Right lobe of liver (tissue), 6 donors: ENCODE data around the gene NRSN2. TPM values are rescaled to one million over a fixed set of nuclear protein-coding genes. Genes with fewer than 3 reads are reported as not detected.

Experiments used
- ATAC-seq, 4 donors: fragments of 200-7000 bp; cut with Tn5 transposase; one replicate each; pipeline ENCODE4 v1.9.1; 2020; ENCODE audit warnings: mild to moderate bottlenecking in 4 of 4, moderate library complexity in 4 of 4
- DNase-seq, 3 donors: peaks; one replicate each; pipeline ENCODE4 v3.0.0-alpha.2; 2020
- H3K27ac ChIP-seq, 3 donors: fragments of 200-600 bp; one replicate each; pipeline ENCODE4 v1.8.0; 2022
- H3K27me3 ChIP-seq, 2 donors: fragments of 200-600 bp; one replicate each; pipeline ENCODE4 v1.8.0; 2022
- H3K36me3 ChIP-seq, 4 donors: fragments of 200-600 bp; sonication (generic) in 1 of 4; one replicate each; pipeline versions ENCODE4 v1.5.1 to v1.8.0; 2017 to 2022; ENCODE audit warnings: control low read depth in 1 of 4
- H3K4me1 ChIP-seq, 4 donors: fragments of 200-600 bp; sonication (generic) in 1 of 4; one replicate each; pipeline versions ENCODE4 v1.5.1 to v1.8.0; 2017 to 2022; ENCODE audit warnings: control low read depth in 1 of 4
- H3K4me3 ChIP-seq, 3 donors: fragments of 200-600 bp; one replicate each; pipeline ENCODE4 v1.8.0; 2022
- H3K9me3 ChIP-seq, 4 donors: fragments of 200-600 bp; sonication (generic) in 1 of 4; one replicate each; pipeline versions ENCODE4 v1.5.1 to v1.8.0; 2017 to 2022; ENCODE audit warnings: control low read depth in 1 of 4
- POLR2A ChIP-seq: fragments of 450-650 bp; IDR thresholded peaks from one replicate; pipeline ENCODE4 v1.6.1; 2017; ENCODE audit warnings: antibody characterized with exemption, mild to moderate bottlenecking
- WGBS: methylation state at CpG from one replicate; pipeline ENCODE4 v1.1.6; 2018; ENCODE audit warnings: low coverage, low lambda C conversion rate; ENCODE audit not compliant: insufficient coverage; ENCODE audit errors: missing lambda C conversion rate; 5-methylcytosine and 5-hydroxymethylcytosine counted together
- intact Hi-C, 2 donors: fragments of 100-400 bp; cut with DNase I; formaldehyde crosslinking; loops; one replicate each; pipeline versions ENCODE4 v1.11.2 to v1.14.1; 2022
- total RNA-seq, 6 experiments: library from RNA; depleted of rRNA in 2 of 6; stranded (reverse); fragments of >200 nt in 2 of 6; fragmentation: NEBNext Ultra II Directional in 3 of 6; extraction: Animal tissue kit (Norgen Biotek cat#: 25700) in 3 of 6; gene quantifications; one replicate each; pipeline versions ENCODE4 v1.1.0 to v1.2.4, GENCODE V29; 2016 to 2023
- TF ChIP-seq, protein P1 (sequence below), 4 donors: fragments of 200-600 bp in 3 of 4; fragments of 450-650 bp in 1 of 4; IDR thresholded peaks; one replicate each; pipeline versions ENCODE4 v1.5.1 to v1.8.0; 2016 to 2022; ENCODE audit warnings: antibody characterized with exemption in 4 of 4, mild to moderate bottlenecking in 2 of 4
- donor health status: DM: no; HTN: yes; CAD: no.
- donor health status: DM: no; HTN: no; CAD: no.
- donor health status: DM: no; HTN: no; CAD: no.
- donor health status: DM: no; HTN: yes; CAD: no.
- donor health status: DM: no; HTN: yes; CAD: no.

NRSN2 gene
- total RNA-seq, 6 experiments from 2014 or later = 1.3 to 4.1 (median 1.9) TPM

DNA sequence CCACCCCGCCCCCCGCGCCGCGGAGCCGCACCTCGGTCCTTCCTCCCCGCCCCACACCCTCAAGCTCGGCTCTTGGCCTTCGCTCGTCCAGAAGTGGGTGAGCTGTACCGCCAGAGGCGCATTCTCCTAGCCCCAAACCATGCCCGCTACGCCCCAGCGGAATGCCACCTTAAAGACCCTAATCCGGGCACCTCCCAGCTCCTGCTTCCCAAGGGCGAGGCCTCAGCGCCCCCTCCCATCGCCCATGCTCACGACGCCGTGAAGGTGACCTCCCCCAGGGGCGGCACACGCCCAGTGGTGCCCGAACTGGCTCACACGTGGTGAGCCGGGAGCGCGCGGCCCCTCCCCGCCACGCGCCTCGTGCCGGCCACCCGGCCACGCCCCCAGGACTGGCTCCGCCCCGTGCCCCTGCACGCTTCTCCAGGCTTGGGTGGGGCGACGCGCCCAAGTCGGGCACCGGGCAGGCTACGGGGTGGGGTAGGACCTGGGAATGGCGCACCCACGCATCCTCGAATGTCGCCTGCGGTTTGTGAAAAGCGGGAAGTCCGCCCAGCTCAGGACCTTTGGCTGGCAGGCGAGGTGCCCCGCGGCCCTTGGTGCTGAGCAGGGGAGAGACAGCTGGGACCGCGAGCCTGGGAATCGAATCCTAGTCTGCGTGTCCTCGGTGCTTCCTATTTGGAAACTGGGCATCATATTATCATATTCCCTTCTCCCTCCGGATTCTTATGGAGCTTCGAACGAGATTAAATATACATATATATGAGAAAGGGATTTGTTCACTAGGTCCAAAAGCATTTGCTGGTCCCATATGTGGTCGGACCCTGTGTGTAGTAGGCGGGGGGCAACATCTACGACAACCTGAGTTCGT is 22.5 kb upstream of the NRSN2 start:
- peak overlapping the region; percentile 65 to 69 (median 68) for H3K4me3 ChIP-seq
- intact Hi-C loops = no loop called here
- peak overlapping the region; percentile 47 to 88 (median 73) for H3K27ac ChIP-seq
- 0% methylated on average over 22 of the region's 69 CpGs for WGBS
- no peaks in the 10 kb centered on the region for H3K36me3 ChIP-seq
- ATAC-seq (peak; percentile 70 to 87 (median 81)), DNase-seq (peak; percentile 93 to 95 (median 93))
- H3K27me3 ChIP-seq = no peaks in the 10 kb centered on the region
- no peaks in the 10 kb centered on the region for H3K9me3 ChIP-seq
- peaks cover 0 to 7% (median 0%) of the 10 kb centered on the region in 4 donors for H3K4me1 ChIP-seq
- TF ChIP-seq POLR2A = peak; percentile 41
- TF ChIP-seq, protein P1, sequence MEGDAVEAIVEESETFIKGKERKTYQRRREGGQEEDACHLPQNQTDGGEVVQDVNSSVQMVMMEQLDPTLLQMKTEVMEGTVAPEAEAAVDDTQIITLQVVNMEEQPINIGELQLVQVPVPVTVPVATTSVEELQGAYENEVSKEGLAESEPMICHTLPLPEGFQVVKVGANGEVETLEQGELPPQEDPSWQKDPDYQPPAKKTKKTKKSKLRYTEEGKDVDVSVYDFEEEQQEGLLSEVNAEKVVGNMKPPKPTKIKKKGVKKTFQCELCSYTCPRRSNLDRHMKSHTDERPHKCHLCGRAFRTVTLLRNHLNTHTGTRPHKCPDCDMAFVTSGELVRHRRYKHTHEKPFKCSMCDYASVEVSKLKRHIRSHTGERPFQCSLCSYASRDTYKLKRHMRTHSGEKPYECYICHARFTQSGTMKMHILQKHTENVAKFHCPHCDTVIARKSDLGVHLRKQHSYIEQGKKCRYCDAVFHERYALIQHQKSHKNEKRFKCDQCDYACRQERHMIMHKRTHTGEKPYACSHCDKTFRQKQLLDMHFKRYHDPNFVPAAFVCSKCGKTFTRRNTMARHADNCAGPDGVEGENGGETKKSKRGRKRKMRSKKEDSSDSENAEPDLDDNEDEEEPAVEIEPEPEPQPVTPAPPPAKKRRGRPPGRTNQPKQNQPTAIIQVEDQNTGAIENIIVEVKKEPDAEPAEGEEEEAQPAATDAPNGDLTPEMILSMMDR (IDR thresholded peaks at IDR 0.05) = peak; percentile 10 to 19 (median 13)

DNA sequence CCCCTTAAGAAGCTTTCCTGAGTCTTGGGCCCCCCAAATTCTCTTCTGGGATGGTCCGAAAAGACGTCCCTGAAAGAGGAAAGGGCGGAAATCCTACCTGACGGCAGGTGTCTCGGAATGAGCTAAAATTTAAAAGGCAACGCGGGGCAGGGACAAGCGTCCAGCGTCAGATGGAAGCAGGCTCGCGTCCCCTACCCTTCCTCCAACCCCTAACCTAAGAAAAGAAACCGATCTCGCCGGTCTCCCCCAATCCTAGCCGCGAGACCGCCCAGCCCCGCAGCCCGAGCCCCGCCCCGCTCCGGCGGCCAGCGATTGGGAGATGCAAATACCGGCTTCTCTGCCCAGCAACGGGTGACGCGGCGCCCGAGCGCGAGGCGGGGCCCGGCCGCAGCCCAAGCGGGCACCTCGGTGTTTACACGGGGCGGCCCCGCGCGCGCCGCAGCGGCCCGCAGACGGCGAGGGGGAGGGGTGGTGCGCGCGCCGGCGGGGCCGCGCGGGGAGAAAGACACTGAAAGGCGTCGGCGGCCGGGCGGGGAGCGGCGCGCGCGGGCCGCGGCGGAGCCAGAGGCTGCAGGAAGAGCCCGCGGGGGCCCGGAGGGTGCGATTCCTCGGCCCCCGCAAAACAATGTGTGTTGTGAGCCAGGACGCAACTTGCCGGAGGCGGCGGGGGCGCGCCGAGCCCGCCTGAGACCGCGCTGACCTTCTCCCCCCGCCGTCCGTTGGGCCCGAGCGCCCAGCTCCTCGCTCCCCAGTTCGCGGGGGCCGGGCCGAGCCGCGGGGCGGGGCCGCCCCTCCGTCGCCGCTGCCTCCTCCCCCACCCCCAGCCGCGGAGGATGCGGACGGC is 21.6 kb upstream of the NRSN2 start, which contains the start of gene SOX12:
Gene SOX12 (plus strand): TSS at position 508 of the 844 bp plus-strand sequence. CDS start 373 bp downstream, outside the sequence.
- peak; percentile 98 to 99 (median 98) for DNase-seq
- TF ChIP-seq, protein P1 (IDR thresholded peaks at IDR 0.05) = no peak
- TF ChIP-seq POLR2A = peak; percentile 64
- WGBS = 0% methylated on average over 14 of the region's 106 CpGs
- Histone ChIP-seq H3K4me1 (peaks cover 0 to 7% (median 0%) of the 10 kb centered on the region in 4 donors), H3K4me3 (peak within 1 kb of the TSS; percentile 65 to 69 (median 68)), H3K27ac (peak within 1 kb of the TSS; percentile 69 to 88 (median 81)), H3K27me3 (no peaks in the 10 kb centered on the region), H3K9me3 (no peaks in the 10 kb centered on the region), H3K36me3 (no peaks in the 10 kb centered on the region)
- ATAC-seq = peak; percentile 74 to 86 (median 82)
- intact Hi-C loops = no loop called here

DNA sequence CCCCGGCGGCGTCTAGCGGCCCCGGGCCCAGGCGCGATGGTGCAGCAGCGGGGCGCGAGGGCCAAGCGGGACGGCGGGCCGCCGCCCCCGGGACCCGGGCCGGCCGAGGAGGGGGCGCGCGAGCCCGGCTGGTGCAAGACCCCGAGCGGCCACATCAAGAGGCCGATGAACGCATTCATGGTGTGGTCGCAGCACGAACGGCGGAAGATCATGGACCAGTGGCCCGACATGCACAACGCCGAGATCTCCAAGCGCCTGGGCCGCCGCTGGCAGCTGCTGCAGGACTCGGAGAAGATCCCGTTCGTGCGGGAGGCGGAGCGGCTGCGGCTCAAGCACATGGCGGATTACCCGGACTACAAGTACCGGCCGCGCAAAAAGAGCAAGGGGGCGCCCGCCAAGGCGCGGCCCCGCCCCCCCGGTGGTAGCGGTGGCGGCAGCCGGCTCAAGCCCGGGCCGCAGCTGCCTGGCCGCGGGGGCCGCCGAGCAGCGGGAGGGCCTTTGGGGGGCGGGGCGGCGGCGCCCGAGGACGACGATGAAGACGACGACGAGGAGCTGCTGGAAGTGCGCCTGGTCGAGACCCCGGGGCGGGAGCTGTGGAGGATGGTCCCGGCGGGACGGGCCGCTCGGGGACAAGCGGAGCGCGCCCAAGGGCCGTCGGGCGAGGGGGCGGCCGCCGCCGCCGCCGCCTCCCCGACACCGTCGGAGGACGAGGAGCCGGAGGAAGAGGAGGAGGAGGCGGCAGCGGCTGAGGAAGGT is 20.8 kb upstream of the NRSN2 start:
- Histone ChIP-seq H3K36me3 (no peaks in the 10 kb centered on the region), H3K9me3 (no peaks in the 10 kb centered on the region), H3K4me1 (peaks cover 0 to 7% (median 0%) of the 10 kb centered on the region in 4 donors), H3K27me3 (no peaks in the 10 kb centered on the region), H3K4me3 (peak overlapping the region; percentile 62 to 69 (median 68)), H3K27ac (peak overlapping the region; percentile 31 to 88 (median 51))
- WGBS = 0% methylated on average over 5 of the region's 103 CpGs
- ATAC-seq (no peak), DNase-seq (peak; percentile 61 to 72 (median 70))
- intact Hi-C loops = no loop called here
- no peak for TF ChIP-seq POLR2A
- TF ChIP-seq, protein P1 (IDR thresholded peaks at IDR 0.05) = no peak

DNA sequence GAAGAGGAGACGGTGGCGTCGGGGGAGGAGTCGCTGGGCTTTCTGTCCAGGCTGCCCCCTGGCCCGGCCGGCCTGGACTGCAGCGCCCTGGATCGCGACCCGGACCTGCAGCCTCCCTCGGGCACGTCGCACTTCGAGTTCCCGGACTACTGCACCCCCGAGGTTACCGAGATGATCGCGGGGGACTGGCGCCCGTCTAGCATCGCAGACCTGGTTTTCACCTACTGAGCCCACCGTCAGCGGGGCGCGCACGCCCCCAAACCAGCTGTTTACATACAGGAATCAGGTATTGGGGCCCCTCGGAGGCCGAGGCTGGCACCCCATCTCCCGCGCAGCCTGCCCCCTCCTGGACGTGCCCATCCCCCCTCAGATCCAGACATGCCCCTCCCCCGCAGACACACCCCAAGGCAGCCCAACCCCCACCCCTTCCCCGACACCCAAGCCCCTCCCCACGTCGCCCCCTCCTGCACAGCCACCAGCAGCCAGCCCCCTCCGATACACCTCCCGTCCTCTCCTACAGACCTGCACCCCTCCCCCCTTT is 20.2 kb upstream of the NRSN2 start:
- H3K4me1 ChIP-seq = peaks cover 0 to 7% (median 0%) of the 10 kb centered on the region in 4 donors
- no peaks in the 10 kb centered on the region for H3K36me3 ChIP-seq
- H3K9me3 ChIP-seq = no peaks in the 10 kb centered on the region
- no peak for ATAC-seq
- peak overlapping the region; percentile 31 to 88 (median 51) for H3K27ac ChIP-seq
- 0% methylated on average over 6 of the region's 38 CpGs for WGBS
- no peaks in the 10 kb centered on the region for H3K27me3 ChIP-seq
- peak in 2 of 3 donors; percentile 48 to 63 for DNase-seq
- no peak for TF ChIP-seq POLR2A
- TF ChIP-seq, protein P1 (IDR thresholded peaks at IDR 0.05) = no peak
- peak overlapping the region; percentile 62 to 69 (median 68) for H3K4me3 ChIP-seq
- intact Hi-C loops = no loop called here
